HG02840 (cell line): ENCODE measurements around the gene IER5L.
"Not testable (repeated sequence)": the region's sequence is repeated elsewhere in the genome, so short reads cannot be mapped to it uniquely, and the experiment has no call there.

Experiments
- ATAC-seq: cut with Tn5 transposase; IDR thresholded peaks from one replicate; pipeline ENCODE4 v1.9.1; 2021; ENCODE audit warnings: mild to moderate bottlenecking, moderate library complexity, moderate number of reproducible peaks; ENCODE audit not compliant: unreplicated experiment, low FRiP score

IER5L gene

GRCh38 chr9:129164246-129164930 lies 13.7 kb downstream of the IER5L start:
- ATAC-seq: no peak

DNA sequence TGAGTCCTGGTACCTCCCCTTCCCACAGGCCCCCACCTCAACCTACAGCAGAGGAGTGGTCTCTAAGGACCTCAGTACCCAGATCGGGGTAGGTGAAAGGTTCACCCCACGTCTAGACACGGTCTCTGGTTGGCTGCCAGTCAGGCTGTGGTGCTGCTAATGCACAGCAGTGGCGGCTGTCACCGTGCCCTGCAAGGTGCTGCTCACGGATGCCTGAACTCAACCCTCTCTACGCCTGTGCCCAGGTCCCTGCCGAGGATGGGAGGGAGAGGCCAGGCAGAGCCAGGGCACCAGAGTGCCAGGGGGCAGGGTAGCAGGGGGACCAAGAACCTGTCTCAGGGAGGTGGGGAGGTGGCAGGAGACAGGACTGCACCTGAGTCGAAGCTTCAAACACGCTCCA lies 14.3 kb downstream of the IER5L start:
- ATAC-seq: no peak

GRCh38 chr9:129163198-129163670 lies 14.8 kb downstream of the IER5L start:
- ATAC-seq: not testable (repeated sequence)

- ATAC-seq: no peak
Observed at GRCh38 chr9:129162497-129163197, 15.4 kb downstream of the IER5L start.

DNA sequence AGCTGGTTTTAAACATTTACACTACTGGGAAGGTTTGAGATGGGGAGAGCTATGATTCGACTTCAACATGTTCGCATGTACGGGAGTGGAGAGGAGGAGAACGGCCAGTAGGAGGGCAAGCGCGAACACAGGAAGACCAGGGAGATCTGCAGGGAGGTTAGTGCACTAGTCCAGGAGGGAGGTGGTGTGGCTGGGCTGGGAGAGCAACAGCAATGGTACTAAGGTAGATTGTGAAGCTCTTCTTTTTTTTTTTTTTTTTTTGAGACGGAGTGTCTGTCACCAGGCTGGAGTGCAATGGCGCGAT lies 16.6 kb downstream of the IER5L start:
- no peak for ATAC-seq

- no peak for ATAC-seq
Observed at GRCh38 chr9:129160712-129161533, 17.1 kb downstream of the IER5L start.

- no peak for ATAC-seq
Observed at GRCh38 chr9:129156163-129156562, 21.9 kb downstream of the IER5L start.

GRCh38 chr9:129154866-129155477 lies 23.1 kb downstream of the IER5L start:
- ATAC-seq: no peak

- no peak for ATAC-seq
Observed at GRCh38 chr9:129151469-129151868, 26.6 kb downstream of the IER5L start.

GRCh38 chr9:129150672-129151211 lies 27.3 kb downstream of the IER5L start:
- no peak for ATAC-seq

DNA sequence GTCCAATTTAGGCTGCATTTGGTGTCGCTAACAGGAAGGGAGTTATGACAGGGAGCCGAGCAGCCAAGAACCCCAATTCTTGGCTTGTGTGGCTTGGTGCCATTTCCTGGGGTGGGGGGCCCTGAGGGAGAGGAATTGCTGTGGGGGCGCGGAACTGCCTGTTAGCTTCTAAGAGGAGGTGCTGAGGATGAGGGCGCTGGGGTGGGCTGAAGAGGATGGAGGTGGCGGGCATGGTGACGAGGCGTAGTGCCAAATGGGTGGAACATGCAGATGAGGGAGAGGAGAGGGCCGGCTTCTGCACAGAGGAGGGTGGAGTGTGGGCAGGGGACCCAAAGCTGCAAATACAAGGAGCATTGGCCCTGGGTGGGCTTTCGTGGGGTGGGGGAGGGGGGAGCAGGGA lies 27.9 kb downstream of the IER5L start:
- ATAC-seq: no peak

DNA sequence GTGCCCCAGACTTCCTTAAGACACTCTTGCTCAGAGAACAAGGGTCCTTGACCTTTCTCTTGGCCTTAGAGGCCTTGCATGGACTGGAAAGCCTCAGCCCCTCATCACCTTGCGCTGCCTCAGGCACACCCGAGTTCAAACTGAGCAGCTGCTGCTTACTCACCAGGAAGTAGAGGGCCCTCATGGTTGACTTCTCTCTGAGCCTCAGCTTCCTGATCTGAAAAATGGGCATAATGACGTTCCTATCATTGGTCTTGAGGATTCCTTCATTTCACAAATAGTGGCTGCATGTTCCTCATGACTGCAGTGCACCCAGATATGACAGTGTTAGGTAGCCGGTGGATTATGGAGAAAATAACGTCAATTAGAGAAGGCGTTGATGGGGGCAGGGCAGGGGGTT lies 28.6 kb downstream of the IER5L start:
- no peak for ATAC-seq

- no peak for ATAC-seq
Observed at GRCh38 chr9:129148463-129149204, 29.4 kb downstream of the IER5L start.

- ATAC-seq: no peak
Observed at GRCh38 chr9:129146441-129146941, 31.6 kb downstream of the IER5L start.

GRCh38 chr9:129145841-129146292 lies 32.2 kb downstream of the IER5L start:
- ATAC-seq: no peak

DNA sequence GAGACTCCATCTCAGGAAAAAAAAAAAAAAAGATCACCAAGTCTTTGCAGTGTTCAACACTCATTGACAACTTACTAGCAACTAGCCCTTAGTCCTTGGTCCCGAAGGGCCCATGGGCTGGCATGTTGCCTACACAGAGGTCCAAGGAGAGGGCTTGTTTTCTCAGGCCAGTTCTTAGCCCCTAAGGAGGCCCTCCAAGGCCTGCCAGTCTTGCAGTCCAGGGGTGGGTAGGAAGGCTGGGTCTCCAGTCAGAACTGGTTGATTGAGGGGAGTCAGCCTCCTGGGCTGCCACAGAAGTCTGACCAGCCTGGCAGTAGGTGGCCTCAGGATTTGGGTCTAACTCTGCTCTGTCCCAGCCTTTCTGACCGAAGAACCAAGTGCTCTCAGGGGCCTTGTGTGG lies 32.7 kb downstream of the IER5L start:
- no peak for ATAC-seq

DNA sequence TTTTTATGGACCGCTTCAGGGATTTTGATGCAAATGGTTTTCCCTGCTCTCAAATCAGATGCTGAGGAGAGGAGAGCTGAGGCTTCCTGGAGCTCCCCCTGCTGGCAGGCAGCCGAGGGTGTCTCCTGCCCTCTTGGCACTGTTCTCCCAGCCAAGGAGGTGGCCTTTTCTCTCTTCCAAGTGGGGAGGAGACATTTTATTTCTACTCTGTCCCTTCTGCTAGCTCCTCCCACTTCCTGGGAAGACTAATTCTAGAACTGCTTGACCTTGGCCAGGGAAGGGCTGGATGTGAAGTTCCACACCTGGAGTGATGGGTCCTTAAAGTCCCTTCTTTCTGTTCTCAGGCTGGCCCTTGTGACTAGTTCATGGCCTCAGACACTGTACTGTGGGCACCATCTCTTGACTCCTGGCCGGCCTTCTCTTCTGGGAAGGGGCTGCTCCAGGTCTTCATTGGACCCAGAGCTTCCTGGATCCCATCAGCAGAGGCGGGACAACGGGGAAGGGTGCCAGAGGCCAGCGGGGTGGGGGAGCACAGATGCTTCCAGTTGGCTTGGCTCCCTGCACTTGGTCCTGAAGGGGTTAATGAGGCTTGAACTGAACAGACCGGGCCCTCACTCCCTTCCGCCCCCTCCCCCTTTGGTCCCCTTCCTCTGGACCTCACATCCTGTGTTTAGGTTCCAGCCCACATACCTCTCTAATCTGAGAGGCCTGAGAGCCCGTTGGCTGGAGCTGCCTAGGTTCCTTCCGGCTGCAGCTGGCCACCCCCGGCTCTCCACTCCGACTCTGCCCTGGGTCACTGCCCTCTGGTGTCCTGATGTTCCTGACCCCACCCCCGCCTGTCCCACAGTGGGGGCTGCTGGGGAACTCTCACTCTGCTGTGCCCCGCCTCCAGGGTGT lies 34.8 kb downstream of the IER5L start:
- ATAC-seq: no peak

DNA sequence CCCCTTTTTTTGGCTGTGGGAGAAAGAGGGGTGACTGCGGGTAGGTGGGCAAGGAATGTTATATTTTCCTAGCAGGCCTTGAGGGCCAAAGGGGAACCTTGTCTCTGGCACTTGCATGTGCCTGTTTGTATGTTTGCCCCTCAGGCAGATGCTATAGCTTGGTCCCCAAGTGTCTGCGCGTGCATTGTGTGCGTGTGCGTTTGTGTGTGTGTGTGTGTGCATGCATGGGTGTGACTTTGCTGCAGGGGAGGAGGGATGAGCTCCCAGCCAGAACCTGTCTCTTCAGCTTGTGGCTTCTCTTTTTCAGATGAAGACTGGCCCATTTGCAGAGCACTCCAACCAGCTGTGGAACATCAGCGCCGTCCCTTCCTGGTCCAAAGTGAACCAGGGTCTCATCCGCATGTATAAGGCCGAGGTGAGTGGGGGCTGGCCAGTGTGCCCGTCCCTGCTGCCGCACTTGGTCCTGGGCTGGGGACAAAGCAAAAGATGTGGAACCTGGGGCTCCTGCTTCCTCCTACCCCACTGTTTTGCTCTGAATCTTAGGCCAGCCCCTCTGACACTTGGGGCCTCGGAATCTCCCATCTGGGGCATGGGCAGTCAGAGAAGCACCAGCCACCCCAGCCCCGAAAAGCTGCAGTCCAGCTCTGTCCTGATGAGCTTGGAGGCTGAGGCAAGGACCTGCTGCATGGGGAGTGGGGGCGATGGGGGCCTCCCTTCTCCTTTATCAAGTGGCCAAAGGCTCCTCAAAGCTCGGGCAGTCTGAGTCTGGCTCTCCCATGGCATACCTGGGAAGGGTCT lies 35.7 kb downstream of the IER5L start:
- ATAC-seq: no peak
